ENCODE measurements around the gene SLC9A9.
A peak's percentile ranks its signal among the peaks of the same experiment; 100 is the strongest.

SLC9A9 gene

DNA sequence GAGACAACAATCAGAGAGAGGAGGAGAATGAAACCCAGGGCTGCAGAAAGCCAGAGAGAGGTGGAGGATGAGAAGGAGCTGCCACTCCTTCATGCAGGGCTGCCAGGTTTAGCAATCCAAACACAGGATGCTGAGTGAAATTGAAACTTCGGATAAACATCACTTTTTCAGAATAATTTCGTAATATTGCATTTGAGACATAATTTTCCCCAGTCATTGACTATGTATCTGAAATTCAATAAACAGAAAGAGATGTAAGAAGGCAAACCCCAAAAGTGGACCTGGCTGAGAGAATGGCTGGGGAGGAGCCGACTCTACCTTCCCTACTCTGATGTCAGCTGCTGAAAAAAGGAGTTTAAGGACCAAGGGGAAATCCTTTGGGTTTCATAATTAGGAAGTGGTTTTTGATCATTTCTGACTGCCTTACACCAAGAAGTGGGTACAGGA lies 33.8 kb downstream of the SLC9A9 start:
- no CpG with 5 or more reads among the region's 3 CpGs for WGBS (ENCODE audit: insufficient coverage)
- Histone ChIP-seq H3K27me3 (replicated peaks in 2 of 5; ENCODE audit: control insufficient read depth in 4 of 5, insufficient read depth in 5 of 5, low read length in 4 of 5) (peaks cover 0 to 2% (median 0%) of the 10 kb centered on the region in 5 experiments), H3K9me3 (ENCODE audit: control extremely low read depth in 1 of 5, control insufficient read depth in 4 of 5, insufficient read depth in 2 of 5, low read depth in 1 of 5, low read length in 4 of 5) (no peaks in the 10 kb centered on the region), H3K4me1 (ENCODE audit: control extremely low read depth in 1 of 4, control insufficient read depth in 4 of 4, insufficient read depth in 4 of 4, low read length in 3 of 4) (peaks cover 9 to 20% (median 14%) of the 10 kb centered on the region in 4 experiments), H3K4me3 (ENCODE audit: control insufficient read depth in 1 of 7, extremely low read depth in 1 of 7, insufficient read depth in 4 of 7, low read depth in 2 of 7, low read length in 6 of 7) (peak overlapping the region in 2 of 7 experiments; percentile 45 to 50), H3K27ac (ENCODE audit: insufficient read depth in 1 of 2, low read depth in 1 of 2, low read length in 2 of 2, poor library complexity in 1 of 2, severe bottlenecking in 2 of 2) (no peak overlapping the region), H3K36me3 (ENCODE audit: control insufficient read depth in 4 of 4, insufficient read depth in 4 of 4, low read length in 3 of 4) (no peaks in the 10 kb centered on the region)
- ChIA-PET CTCF (interaction anchor here (0.7 kb wide), 1 partner anchor 798 kb away, joined by 3 read pairs; no protein-coding TSS in a partner anchor), POLR2A (no interaction called here)
- DNase-seq, result peak in 2 of 3 donors; percentile 61 to 67

DNA sequence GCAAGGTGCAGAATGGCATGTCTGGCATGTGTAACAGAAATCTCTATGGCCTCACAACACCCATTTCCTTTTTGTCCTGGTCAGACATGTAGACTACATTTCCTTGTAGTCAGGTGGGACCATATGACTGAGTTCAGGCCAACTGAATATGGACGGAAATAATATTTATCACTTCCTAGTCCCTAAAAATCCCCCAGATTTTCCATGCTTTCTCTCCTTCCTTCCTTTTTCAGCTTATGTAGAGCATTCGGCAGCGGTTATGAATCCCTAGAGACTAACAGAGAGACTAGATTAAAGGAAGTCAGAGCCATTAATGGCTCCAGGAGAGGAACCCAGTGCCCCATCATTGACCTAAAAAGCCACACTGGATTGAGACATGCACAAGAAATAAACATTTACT lies 35.8 kb downstream of the SLC9A9 start:
- ChIA-PET POLR2A (no interaction called here), CTCF (no interaction called here)
- Histone ChIP-seq H3K9me3 (ENCODE audit: control extremely low read depth in 1 of 5, control insufficient read depth in 4 of 5, insufficient read depth in 2 of 5, low read depth in 1 of 5, low read length in 4 of 5) (no peaks in the 10 kb centered on the region), H3K27me3 (replicated peaks in 2 of 5; ENCODE audit: control insufficient read depth in 4 of 5, insufficient read depth in 5 of 5, low read length in 4 of 5) (peaks cover 0 to 2% (median 0%) of the 10 kb centered on the region in 5 experiments), H3K27ac (ENCODE audit: insufficient read depth in 1 of 2, low read depth in 1 of 2, low read length in 2 of 2, poor library complexity in 1 of 2, severe bottlenecking in 2 of 2) (no peak overlapping the region), H3K4me3 (ENCODE audit: control insufficient read depth in 1 of 7, extremely low read depth in 1 of 7, insufficient read depth in 4 of 7, low read depth in 2 of 7, low read length in 6 of 7) (no peak overlapping the region), H3K36me3 (ENCODE audit: control insufficient read depth in 4 of 4, insufficient read depth in 4 of 4, low read length in 3 of 4) (no peaks in the 10 kb centered on the region), H3K4me1 (ENCODE audit: control extremely low read depth in 1 of 4, control insufficient read depth in 4 of 4, insufficient read depth in 4 of 4, low read length in 3 of 4) (peaks cover 9 to 20% (median 14%) of the 10 kb centered on the region in 4 experiments)
- DNase-seq, result no peak
- WGBS (ENCODE audit: insufficient coverage), result 100% methylated on average over 3 of the region's 3 CpGs

DNA sequence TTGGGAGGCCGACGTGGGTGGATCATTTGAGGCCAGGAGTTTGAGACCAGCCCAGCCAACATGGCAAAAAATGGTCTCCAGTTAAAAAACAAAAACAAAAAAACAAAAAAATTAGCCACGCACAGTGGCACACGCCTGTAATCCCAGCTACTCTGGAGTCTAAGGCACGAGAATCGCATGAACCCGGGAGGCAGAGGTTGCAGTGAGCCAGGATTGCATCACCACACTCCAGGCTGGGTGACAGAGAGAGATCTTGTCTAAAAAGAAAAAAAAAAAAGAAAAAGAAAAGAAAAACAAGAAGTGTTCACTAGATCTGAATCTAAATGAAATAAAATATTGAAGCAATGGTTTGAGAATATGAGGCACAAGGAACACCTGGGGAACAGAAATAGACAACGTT lies 36.7 kb downstream of the SLC9A9 start:
- WGBS (ENCODE audit: insufficient coverage), result 98% methylated on average over 8 of the region's 8 CpGs
- CTCF ChIA-PET, result no interaction called here
- H3K27me3 ChIP-seq (replicated peaks in 2 of 5; ENCODE audit: control insufficient read depth in 4 of 5, insufficient read depth in 5 of 5, low read length in 4 of 5), result peaks cover 0 to 2% (median 0%) of the 10 kb centered on the region in 5 experiments
- peaks cover 9 to 20% (median 14%) of the 10 kb centered on the region in 4 experiments for H3K4me1 ChIP-seq (ENCODE audit: control extremely low read depth in 1 of 4, control insufficient read depth in 4 of 4, insufficient read depth in 4 of 4, low read length in 3 of 4)
- no peak overlapping the region for H3K27ac ChIP-seq (ENCODE audit: insufficient read depth in 1 of 2, low read depth in 1 of 2, low read length in 2 of 2, poor library complexity in 1 of 2, severe bottlenecking in 2 of 2)
- POLR2A ChIA-PET, result no interaction called here
- no peaks in the 10 kb centered on the region for H3K36me3 ChIP-seq (ENCODE audit: control insufficient read depth in 4 of 4, insufficient read depth in 4 of 4, low read length in 3 of 4)
- DNase-seq, result no peak
- H3K4me3 ChIP-seq (ENCODE audit: control insufficient read depth in 1 of 7, extremely low read depth in 1 of 7, insufficient read depth in 4 of 7, low read depth in 2 of 7, low read length in 6 of 7), result no peak overlapping the region
- no peaks in the 10 kb centered on the region for H3K9me3 ChIP-seq (ENCODE audit: control extremely low read depth in 1 of 5, control insufficient read depth in 4 of 5, insufficient read depth in 2 of 5, low read depth in 1 of 5, low read length in 4 of 5)

DNA sequence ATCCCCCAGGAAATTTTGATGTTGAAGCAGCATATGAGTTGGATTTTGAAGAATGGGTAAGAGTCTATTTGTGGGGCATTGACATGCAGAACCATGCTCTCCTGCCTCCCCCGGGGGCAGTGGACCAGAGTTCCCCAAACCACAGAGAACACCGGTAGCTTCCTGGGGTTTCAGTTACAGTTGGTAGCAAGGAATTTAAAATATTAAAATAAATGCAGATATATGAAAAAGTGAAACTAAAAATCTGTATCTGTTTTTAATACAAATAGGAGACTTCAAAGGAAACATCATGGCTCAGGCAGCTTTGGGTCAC lies 37.4 kb downstream of the SLC9A9 start:
- POLR2A ChIA-PET, result interaction anchor here (0.6 kb wide), 1 partner anchor 9 kb away, joined by 3 read pairs; no protein-coding TSS in a partner anchor
- CTCF ChIA-PET, result no interaction called here
- peaks cover 0 to 2% (median 0%) of the 10 kb centered on the region in 5 experiments for H3K27me3 ChIP-seq (replicated peaks in 2 of 5; ENCODE audit: control insufficient read depth in 4 of 5, insufficient read depth in 5 of 5, low read length in 4 of 5)
- no peaks in the 10 kb centered on the region for H3K9me3 ChIP-seq (ENCODE audit: control extremely low read depth in 1 of 5, control insufficient read depth in 4 of 5, insufficient read depth in 2 of 5, low read depth in 1 of 5, low read length in 4 of 5)
- peak in 1 of 3 donors; percentile 24 for DNase-seq
- H3K27ac ChIP-seq (ENCODE audit: insufficient read depth in 1 of 2, low read depth in 1 of 2, low read length in 2 of 2, poor library complexity in 1 of 2, severe bottlenecking in 2 of 2), result no peak overlapping the region
- H3K36me3 ChIP-seq (ENCODE audit: control insufficient read depth in 4 of 4, insufficient read depth in 4 of 4, low read length in 3 of 4), result no peaks in the 10 kb centered on the region
- WGBS (ENCODE audit: insufficient coverage), result no CpG with 5 or more reads among the region's 2 CpGs
- peaks cover 9 to 20% (median 14%) of the 10 kb centered on the region in 4 experiments for H3K4me1 ChIP-seq (ENCODE audit: control extremely low read depth in 1 of 4, control insufficient read depth in 4 of 4, insufficient read depth in 4 of 4, low read length in 3 of 4)
- no peak overlapping the region for H3K4me3 ChIP-seq (ENCODE audit: control insufficient read depth in 1 of 7, extremely low read depth in 1 of 7, insufficient read depth in 4 of 7, low read depth in 2 of 7, low read length in 6 of 7)

DNA sequence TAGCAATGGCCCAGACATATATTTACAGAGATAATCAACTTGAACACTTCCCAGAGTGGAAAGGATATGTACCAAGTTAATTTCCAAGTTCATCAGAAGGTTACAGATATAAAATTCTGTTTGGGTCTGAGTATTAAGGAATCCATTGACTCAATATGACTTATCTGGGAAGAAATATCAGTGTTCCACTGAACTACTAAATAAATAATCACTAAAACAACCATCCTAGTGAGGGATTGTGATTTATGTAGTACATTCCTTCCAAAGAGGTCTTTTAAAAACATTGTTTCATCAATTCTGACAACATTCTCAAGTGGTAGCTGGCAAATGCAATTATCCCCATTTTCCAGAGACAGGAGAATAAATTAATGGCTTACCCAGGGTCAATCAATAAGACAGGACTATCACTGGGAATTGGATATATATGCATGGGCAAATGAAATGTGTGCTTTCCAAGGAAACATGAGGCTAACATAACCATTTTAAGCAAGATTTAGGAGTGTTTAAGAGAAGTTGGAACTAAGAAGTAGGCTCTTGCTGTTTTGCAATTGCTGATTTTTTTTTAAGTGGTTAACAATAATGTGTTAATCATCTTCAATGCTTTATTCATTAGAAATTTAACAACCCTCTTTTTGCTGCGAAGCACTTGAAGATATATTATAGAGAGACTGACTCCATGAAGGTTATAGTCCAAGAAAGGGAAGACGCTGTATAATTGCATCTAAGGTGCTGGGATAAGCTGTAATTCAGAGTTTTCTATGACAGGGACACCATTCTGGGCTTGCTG lies 37.9 kb downstream of the SLC9A9 start:
- ChIA-PET POLR2A (interaction anchor here (0.6 kb wide), 1 partner anchor 10 kb away, joined by 3 read pairs; no protein-coding TSS in a partner anchor), CTCF (interaction anchor here (0.9 kb wide), 1 partner anchor 11 kb away, joined by 3 read pairs; no protein-coding TSS in a partner anchor)
- peaks cover 9 to 20% (median 14%) of the 10 kb centered on the region in 4 experiments for H3K4me1 ChIP-seq (ENCODE audit: control extremely low read depth in 1 of 4, control insufficient read depth in 4 of 4, insufficient read depth in 4 of 4, low read length in 3 of 4)

DNA sequence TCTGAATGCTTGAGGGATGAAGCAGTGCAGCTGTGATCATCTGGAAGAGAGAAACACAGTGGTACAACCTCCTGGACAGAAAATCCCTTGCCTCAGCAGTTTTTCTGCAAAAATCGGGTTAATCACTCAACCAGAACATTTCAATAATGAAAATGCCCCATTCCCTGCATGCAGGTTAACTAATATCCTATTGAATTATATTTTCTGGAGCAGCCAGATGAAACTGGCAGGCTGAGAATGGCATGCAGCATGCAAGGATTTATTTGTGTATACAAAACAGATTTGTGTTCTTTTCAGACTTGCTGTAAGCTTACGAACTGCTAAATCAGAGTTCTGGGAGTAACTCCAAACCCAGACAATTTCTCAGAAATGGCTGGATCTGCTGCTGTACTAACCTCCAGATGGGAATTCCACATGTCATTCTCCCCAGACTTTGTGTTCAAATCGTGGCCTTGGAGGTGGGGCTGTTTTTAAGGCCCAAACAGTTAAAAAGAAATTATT lies 39.1 kb downstream of the SLC9A9 start:
- CTCF ChIA-PET, result no interaction called here
- Histone ChIP-seq H3K4me1 (ENCODE audit: control extremely low read depth in 1 of 4, control insufficient read depth in 4 of 4, insufficient read depth in 4 of 4, low read length in 3 of 4) (peaks cover 2 to 9% (median 6%) of the 10 kb centered on the region in 4 experiments), H3K4me3 (ENCODE audit: control insufficient read depth in 1 of 7, extremely low read depth in 1 of 7, insufficient read depth in 4 of 7, low read depth in 2 of 7, low read length in 6 of 7) (no peak overlapping the region), H3K27ac (ENCODE audit: insufficient read depth in 1 of 2, low read depth in 1 of 2, low read length in 2 of 2, poor library complexity in 1 of 2, severe bottlenecking in 2 of 2) (no peak overlapping the region), H3K27me3 (replicated peaks in 2 of 5; ENCODE audit: control insufficient read depth in 4 of 5, insufficient read depth in 5 of 5, low read length in 4 of 5) (peaks cover 0 to 2% (median 0%) of the 10 kb centered on the region in 5 experiments), H3K9me3 (ENCODE audit: control extremely low read depth in 1 of 5, control insufficient read depth in 4 of 5, insufficient read depth in 2 of 5, low read depth in 1 of 5, low read length in 4 of 5) (no peaks in the 10 kb centered on the region), H3K36me3 (ENCODE audit: control insufficient read depth in 4 of 4, insufficient read depth in 4 of 4, low read length in 3 of 4) (no peaks in the 10 kb centered on the region)
- DNase-seq, result no peak
- POLR2A ChIA-PET, result no interaction called here
- WGBS (ENCODE audit: insufficient coverage), result 92% methylated on average over 2 of the region's 3 CpGs

More for the DNA sequence above, 37.9 kb downstream of the SLC9A9 start:
- no peaks in the 10 kb centered on the region for H3K9me3 ChIP-seq (ENCODE audit: control extremely low read depth in 1 of 5, control insufficient read depth in 4 of 5, insufficient read depth in 2 of 5, low read depth in 1 of 5, low read length in 4 of 5)
- H3K27me3 ChIP-seq (replicated peaks in 2 of 5; ENCODE audit: control insufficient read depth in 4 of 5, insufficient read depth in 5 of 5, low read length in 4 of 5), result peaks cover 0 to 2% (median 0%) of the 10 kb centered on the region in 5 experiments
- 100% methylated on average over 2 of the region's 2 CpGs for WGBS (ENCODE audit: insufficient coverage)
- no peaks in the 10 kb centered on the region for H3K36me3 ChIP-seq (ENCODE audit: control insufficient read depth in 4 of 4, insufficient read depth in 4 of 4, low read length in 3 of 4)
- DNase-seq, result no peak
- H3K4me3 ChIP-seq (ENCODE audit: control insufficient read depth in 1 of 7, extremely low read depth in 1 of 7, insufficient read depth in 4 of 7, low read depth in 2 of 7, low read length in 6 of 7), result no peak overlapping the region
- no peak overlapping the region for H3K27ac ChIP-seq (ENCODE audit: insufficient read depth in 1 of 2, low read depth in 1 of 2, low read length in 2 of 2, poor library complexity in 1 of 2, severe bottlenecking in 2 of 2)

DNA sequence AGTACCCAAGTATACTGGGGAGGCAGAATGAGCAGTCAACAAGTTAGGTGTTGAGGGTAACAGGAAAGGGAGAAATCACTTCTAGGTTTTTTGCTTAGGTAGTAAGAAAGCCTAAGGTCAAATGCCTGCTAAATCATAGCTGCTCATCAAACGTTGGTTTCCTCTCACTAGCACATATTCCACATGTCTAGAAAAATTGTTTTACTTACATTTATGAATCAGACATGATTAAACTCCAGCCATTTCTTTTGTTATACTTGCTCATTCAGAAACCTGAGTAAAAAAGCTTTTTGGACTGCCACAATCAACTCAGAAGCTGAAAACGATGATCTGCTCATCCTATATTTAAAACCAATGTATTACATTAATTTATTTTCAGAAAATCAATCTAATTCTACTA lies 40.2 kb downstream of the SLC9A9 start:
- no peaks in the 10 kb centered on the region for H3K9me3 ChIP-seq (ENCODE audit: control extremely low read depth in 1 of 5, control insufficient read depth in 4 of 5, insufficient read depth in 2 of 5, low read depth in 1 of 5, low read length in 4 of 5)
- H3K27me3 ChIP-seq (replicated peaks in 2 of 5; ENCODE audit: control insufficient read depth in 4 of 5, insufficient read depth in 5 of 5, low read length in 4 of 5), result peaks cover 0 to 2% (median 0%) of the 10 kb centered on the region in 5 experiments
- no peak for DNase-seq
- 100% methylated on average over 1 of the region's 2 CpGs for WGBS (ENCODE audit: insufficient coverage)
- peaks cover 0 to 6% (median 4%) of the 10 kb centered on the region in 4 experiments for H3K4me1 ChIP-seq (ENCODE audit: control extremely low read depth in 1 of 4, control insufficient read depth in 4 of 4, insufficient read depth in 4 of 4, low read length in 3 of 4)
- H3K36me3 ChIP-seq (ENCODE audit: control insufficient read depth in 4 of 4, insufficient read depth in 4 of 4, low read length in 3 of 4), result no peaks in the 10 kb centered on the region
- ChIA-PET POLR2A (no interaction called here), CTCF (no interaction called here)
- no peak overlapping the region for H3K4me3 ChIP-seq (ENCODE audit: control insufficient read depth in 1 of 7, extremely low read depth in 1 of 7, insufficient read depth in 4 of 7, low read depth in 2 of 7, low read length in 6 of 7)
- no peak overlapping the region for H3K27ac ChIP-seq (ENCODE audit: insufficient read depth in 1 of 2, low read depth in 1 of 2, low read length in 2 of 2, poor library complexity in 1 of 2, severe bottlenecking in 2 of 2)

All from common myeloid progenitor, CD34-positive (primary cell).